Activated CD8-positive, alpha-beta memory T cell treated with anti-CD3 and anti-CD28 coated beads, Interleukin-2, amount 50 U/mL, for 24 hours (primary cell): ENCODE measurements around the gene ATXN2.
"Not testable (repeated sequence)": the region's sequence is repeated elsewhere in the genome, so short reads cannot be mapped to it uniquely, and the experiment has no call there.

Source experiments
- DNase-seq: peaks from one replicate; pipeline ENCODE4 v3.0.0-alpha.2; 2020; ENCODE audit errors: extremely low read depth

Gene ATXN2

GRCh38 chr12:111414711-111415252, 184.3 kb downstream of the ATXN2 start:
- DNase-seq, result no peak

GRCh38 chr12:111413442-111414086, 185.6 kb downstream of the ATXN2 start:
- no peak for DNase-seq

- no peak for DNase-seq
These were observed 186.2 kb downstream of the ATXN2 start for GRCh38 chr12:111412830-111413441.

DNA sequence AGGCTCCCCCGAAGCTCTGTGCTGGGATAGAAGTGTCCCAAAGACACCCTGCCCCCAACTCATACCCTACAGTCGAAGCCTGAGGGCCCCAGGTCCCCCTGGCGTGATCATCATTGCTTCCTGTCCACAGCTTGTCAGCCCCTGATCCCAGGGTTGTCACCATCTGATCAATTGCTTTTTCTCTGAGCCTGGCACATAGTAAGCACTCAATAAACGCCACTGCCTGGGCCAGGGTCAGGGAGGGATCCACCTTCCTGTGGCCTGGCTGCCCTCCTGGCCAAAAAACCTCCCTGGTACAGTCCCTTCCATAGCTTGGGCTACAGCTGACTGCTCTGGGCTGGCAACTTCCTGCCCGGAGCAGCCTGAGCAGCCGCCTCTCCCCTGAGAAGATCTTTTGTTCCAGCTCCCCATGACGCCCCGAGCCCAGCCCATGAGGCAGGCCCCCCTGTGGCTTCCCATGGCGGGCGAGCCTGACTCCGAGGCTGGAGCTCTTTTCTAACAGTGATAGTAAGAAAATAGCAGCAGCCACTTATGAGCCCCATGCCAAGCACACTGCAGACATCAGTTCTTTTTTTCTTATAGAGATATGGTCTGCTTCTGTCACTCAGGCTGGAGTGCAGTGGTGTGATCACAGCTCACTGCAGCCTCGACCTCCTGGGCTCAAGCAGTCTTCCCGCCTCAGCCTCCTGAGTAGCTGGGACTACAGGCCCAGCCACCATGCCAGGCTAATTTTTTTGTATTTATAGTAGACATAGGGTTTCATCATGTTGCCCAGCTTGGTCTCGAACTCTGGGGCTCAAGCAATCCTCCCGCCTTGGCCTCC, 186.9 kb downstream of the ATXN2 start:
- no peak for DNase-seq

DNA sequence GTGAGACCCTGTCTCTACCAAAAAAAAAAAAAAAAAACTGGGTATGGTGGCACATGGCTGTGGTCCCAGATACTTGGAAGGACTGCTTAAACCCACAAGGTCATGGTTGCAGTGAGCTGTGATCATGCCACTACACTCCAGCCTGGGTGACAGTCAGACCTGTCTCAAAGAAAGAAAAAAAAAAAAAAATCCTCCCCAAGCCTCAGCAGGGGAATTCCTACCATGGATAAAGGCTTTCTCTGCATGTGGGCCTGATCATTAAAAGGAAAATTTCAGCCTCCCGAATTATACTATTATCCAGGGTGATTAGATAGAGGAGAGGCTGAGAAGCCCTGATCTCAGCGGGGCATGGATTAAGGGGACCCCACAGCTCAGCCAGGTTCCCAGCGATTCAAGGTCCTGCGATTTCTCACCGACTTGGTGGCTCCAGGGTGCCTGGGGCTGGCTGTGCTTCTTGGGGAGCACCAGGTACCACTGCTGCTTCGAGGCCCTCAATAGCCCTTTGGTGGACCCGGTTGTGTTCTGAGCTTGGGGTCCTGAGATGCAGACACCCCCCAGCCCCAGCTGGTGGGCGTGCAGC, 187.8 kb downstream of the ATXN2 start:
- no peak for DNase-seq

- no peak for DNase-seq
These were observed 188.5 kb downstream of the ATXN2 start for GRCh38 chr12:111410431-111411184.

- DNase-seq, result no peak
These were observed 189.2 kb downstream of the ATXN2 start for GRCh38 chr12:111409780-111410430.

DNA sequence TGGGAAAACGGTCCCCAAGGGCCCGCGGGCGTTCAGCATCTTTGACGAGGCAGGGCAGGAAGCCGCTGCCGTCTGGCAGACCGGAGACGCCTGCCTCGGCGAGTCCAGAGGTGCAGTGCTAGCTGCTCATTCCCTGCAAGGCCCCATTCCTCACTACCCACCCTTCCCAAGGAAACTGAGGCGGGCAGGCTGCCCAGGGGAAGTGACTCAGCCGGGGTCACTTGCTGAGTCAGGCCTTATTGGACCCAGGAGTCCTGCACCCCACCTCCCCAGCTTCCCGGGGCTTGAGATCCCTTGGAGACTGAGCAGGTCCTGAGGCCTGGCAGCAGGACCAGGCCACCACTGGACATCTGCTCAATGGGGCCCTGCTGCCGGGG, 189.7 kb downstream of the ATXN2 start:
- no peak for DNase-seq

- no peak for DNase-seq
These were observed 190.3 kb downstream of the ATXN2 start for GRCh38 chr12:111408686-111409402.

GRCh38 chr12:111408116-111408440, 191.0 kb downstream of the ATXN2 start:
- DNase-seq, result no peak

DNA sequence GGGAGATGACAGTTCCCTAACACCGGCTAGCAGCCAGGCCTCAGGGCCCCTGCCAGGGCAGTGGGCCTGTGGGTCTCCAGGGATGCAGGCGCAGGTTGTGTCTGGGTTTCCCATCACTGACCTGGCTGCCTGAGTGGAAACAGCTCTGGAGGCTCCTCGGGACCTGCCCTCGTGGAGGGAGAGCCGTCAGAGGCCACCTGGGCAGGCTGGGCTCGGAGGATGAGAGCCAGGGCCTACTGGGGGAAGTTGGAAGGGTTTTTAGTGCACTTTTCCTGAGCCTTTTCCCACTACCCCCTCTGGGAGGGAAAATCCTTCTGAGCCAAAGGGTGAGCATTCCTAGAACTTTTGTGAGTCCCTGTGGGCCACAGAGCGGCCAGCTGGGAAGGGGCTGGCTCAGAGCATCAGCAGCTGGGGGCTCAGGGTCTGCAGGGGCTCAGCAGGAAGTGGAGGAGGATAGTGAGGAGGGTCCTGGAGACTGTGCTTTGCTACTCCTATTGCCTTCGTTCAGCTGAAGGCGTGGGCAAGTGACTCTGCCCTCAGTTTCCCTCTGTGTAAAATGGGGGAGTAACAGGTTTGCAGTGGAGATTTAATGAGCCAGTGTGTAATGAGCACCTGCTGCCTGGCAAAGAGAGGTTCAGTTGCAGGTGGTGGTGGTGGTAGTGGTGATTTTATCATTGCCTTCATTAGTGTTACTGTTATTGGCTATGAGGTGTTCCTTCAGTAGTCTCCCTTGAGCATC, 191.6 kb downstream of the ATXN2 start:
- no peak for DNase-seq

DNA sequence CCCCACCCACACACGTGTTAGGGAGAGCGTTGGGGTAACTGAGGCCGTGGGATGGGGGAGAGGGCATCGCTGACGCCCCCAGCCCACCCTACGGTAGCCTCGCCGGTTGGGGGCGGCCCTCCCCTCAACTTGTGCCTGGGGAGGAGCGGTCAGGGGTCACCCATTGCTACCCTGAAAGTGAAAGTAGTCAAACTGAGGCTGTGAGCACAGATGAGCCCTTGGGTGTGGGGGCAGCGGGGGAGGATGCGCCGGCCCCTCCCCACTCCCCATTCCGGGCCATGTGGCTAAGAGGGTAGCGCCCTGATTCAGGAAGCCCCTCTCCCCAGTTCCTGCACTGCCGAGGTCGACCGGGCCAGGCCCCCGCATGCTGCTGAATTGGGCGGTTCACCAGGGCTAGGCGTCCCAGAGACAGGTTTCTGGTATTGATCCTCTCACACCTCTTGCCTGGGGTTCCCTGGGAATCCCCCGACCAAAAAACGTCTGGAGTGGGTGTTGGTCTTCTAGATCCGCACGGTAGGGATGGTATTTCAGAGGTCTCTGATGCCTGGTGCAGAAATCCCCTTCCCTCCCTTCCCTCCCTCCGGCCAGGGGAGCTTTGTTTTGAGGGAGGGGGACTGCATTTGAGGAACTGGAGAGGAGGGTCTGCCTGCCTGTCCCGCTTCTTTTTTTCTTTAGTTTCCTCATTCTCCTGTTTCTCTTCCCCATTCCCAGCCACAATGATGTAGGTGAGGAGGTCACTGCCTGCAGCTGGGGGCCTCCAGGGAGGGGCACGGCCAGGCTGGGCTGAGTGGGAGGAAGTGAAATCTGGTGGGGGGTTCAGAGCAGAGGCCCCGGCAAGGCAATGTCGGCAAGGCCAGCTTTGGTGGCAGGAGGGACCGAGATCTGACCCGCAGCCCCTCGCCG, 192.4 kb downstream of the ATXN2 start:
- no peak for DNase-seq

DNA sequence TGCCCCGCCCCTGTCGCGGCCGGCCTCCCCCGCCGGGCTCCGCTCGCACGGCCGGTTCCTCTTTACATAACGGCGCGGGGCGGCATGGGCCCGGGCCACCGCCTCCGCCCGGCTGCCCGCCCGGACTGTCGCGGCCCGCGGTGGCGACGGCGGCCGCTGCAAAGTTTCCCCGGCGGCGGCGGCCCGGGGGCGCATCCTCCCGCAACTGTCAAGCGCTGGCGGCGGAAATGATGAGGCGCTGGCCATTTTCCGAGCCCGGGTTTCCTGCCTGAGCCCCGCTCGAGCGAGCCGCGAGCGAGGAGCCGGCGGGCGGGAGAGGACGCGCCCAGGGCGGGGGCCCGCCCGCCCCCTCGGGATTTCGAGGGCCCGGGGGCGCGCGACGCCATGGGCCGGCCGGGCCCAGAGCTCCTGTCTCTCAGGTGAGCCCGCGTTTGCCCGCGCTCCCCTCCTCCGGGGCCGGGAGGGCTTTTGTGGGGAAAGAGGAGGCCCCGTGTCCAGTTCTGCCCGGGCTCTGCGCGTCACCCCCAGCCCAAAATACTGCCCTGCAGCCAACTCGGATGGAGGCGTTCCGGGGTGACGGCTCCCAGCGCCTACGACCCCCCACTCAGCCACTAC, 193.1 kb downstream of the ATXN2 start, which contains the start of gene SH2B3:
TSS of gene SH2B3 (plus strand) at position 65 of the 615 bp plus-strand sequence. CDS start 12,223 bp downstream, outside the sequence.
- peak; percentile 49 for DNase-seq

DNA sequence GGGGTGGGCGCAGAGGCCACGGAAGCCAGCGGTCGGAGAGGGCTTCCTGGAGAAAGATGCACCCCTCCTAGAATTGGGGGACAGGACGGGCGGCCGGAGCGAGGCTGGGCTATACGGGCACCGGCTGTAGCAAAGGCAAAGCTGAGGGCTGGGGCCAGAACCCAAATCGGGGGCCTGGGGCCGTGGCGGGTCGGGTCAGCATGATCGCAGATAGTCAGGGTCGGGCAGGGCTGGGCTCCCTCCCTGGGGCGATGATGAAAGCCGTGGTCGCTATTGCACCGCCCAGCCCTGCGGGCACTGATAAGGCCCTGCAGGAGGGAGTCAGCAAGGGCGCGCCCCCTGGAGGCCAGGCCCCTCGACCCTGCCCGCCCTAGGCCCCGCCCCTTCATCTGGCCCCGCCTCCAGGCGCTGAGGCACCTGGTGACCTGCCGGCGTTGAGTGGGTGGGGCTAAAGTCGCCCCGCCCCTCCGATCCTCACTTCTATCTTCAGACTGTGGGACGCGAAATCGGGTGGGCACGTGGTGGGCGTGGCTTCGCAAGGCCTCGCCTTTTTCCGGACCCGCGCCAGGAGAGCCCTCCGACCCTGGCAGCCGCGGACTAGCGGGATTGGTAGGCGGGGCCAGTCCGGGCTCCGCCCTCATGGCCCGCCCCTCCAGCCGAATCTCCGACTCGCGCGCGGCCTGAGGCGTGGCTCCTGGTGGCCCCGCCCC, 193.8 kb downstream of the ATXN2 start:
- peak; percentile 96 for DNase-seq

DNA sequence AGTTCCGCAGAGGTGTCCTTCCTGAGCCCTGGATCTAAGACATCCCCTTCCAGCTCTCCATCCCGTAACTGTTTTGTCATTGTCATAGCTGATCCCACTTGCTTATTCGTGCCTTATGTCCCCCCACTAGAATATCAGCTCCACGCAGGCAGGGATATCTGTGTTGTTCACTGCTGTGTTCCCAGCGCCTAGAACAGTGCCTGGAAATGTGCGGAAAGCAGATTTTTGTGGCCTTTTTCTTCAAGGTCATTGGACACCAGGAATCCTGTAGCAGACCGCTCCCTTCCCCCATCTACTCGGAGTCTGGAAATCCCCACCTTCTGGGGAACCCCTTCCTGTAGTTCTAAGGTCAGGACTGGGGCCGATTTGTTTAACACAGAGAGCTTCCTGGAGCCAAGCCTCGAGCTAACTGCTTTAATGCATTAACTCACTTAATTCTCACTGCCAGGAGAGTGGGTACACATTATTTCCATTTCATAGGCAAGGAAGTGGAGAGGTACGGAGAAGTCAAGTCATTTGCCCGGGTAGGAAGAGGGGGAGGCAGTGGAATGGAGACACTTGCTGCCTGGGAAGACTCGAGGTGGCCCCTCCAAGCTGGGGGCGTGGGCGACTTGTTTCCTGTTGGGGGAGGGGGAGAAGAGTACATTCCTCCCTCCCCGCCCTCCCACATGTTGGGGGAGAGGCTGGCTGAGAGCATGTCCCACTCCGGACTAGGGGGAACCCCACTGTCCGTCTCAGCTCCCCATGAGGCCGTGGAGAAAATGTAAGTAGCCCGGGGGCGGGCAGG, 194.6 kb downstream of the ATXN2 start:
- DNase-seq, result peak; percentile 51

DNA sequence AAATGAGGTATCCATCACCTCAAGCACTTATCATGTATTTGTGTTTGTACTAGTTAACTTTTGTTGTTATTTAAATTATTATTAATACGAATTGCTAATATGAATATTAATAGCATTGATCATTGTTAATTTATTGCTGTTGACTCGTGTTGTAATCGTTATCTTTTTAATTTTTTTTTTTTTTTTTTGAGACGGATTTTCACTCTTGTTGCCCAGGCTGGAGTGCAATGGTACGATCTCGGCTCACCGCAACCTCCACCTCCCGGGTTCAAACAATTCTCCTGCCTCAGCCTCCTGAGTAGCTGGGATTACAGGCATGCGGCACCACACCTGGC, 196.7 kb downstream of the ATXN2 start:
- DNase-seq, result not testable (repeated sequence)
